ENCODE results near the gene PARM1. TPM values are rescaled to one million over a fixed set of nuclear protein-coding genes. Genes with fewer than 3 reads are reported as not detected.

PARM1 gene
- total and polyA plus RNA-seq, 7 donors: 21.9 to 107 (median 41.7) TPM

- 1 to 2% methylated on average over 45 of the region's 45 CpGs for WGBS, 2 donors
- intact Hi-C loops (cut with DNase I): loop anchor here (5.0 to 10.0 kb wide), 6 partner anchors 62 to 911 kb away; partner anchors contain the start of gene BTC
These were observed 1.3 kb downstream of the PARM1 start for GRCh38 chr4:74934016-74934831.

GRCh38 chr4:74934888-74935287 is 2.0 kb downstream of the PARM1 start:
- peaks cover 0 to 22% (median 13%) of the 10 kb centered on the region in 4 donors for H3K4me1 ChIP-seq
- no peaks in the 10 kb centered on the region for H3K27me3 ChIP-seq
- DNase-seq: no peak
- 32 to 53% methylated on average over 10 of the region's 10 CpGs for WGBS, 2 donors
- intact Hi-C loops (cut with DNase I): loop anchor here (5.0 to 10.0 kb wide), 6 partner anchors 63 to 910 kb away; partner anchors contain the start of gene BTC
- no peak for TF ChIP-seq POLR2AphosphoS5 (IDR thresholded peaks at IDR 0.05)
- no peak for TF ChIP-seq EP300 (IDR thresholded peaks at IDR 0.05)
- TF ChIP-seq CTCF (IDR thresholded peaks at IDR 0.05): no peak
- TF ChIP-seq POLR2A (IDR thresholded peaks at IDR 0.05): no peak
- no peaks in the 10 kb centered on the region for H3K9me3 ChIP-seq
- H3K4me3 ChIP-seq: peak overlapping the region; percentile 53 to 78 (median 72)
- peak overlapping the region in 3 of 4 donors; percentile 77 to 81 (median 79) for H3K27ac ChIP-seq
- no peaks in the 10 kb centered on the region for H3K36me3 ChIP-seq

More at GRCh38 chr4:74934016-74934831, 1.3 kb downstream of the PARM1 start:
- peak overlapping the region; percentile 76 to 81 (median 78) for H3K27ac ChIP-seq
- no peaks in the 10 kb centered on the region for H3K27me3 ChIP-seq
- TF ChIP-seq EP300 (IDR thresholded peaks at IDR 0.05): no peak
- TF ChIP-seq POLR2AphosphoS5 (IDR thresholded peaks at IDR 0.05): peak in 2 of 4 donors; percentile 20 to 21
- peaks cover 0 to 22% (median 13%) of the 10 kb centered on the region in 4 donors for H3K4me1 ChIP-seq
- no peaks in the 10 kb centered on the region for H3K9me3 ChIP-seq
- H3K4me3 ChIP-seq: peak overlapping the region; percentile 53 to 78 (median 72)
- no peak for DNase-seq
- H3K36me3 ChIP-seq: no peaks in the 10 kb centered on the region

GRCh38 chr4:74941123-74941522 is 8.2 kb downstream of the PARM1 start:
- TF ChIP-seq EP300 (IDR thresholded peaks at IDR 0.05): no peak
- TF ChIP-seq POLR2A (IDR thresholded peaks at IDR 0.05): no peak
- no peaks in the 10 kb centered on the region for H3K4me1 ChIP-seq
- H3K27ac ChIP-seq: no peak overlapping the region
- 25 to 58% methylated on average over 3 of the region's 3 CpGs for WGBS, 2 donors
- intact Hi-C loops (cut with DNase I): no loop called here
- no peak overlapping the region for H3K4me3 ChIP-seq
- no peaks in the 10 kb centered on the region for H3K27me3 ChIP-seq
- H3K36me3 ChIP-seq: no peaks in the 10 kb centered on the region
- no peaks in the 10 kb centered on the region for H3K9me3 ChIP-seq
- no peak for DNase-seq

GRCh38 chr4:74942251-74942917 is 9.5 kb downstream of the PARM1 start:
- 87 to 90% methylated on average over 3 of the region's 3 CpGs for WGBS, 2 donors
- no peak overlapping the region for H3K27ac ChIP-seq
- H3K36me3 ChIP-seq: no peaks in the 10 kb centered on the region
- TF ChIP-seq POLR2AphosphoS5 (IDR thresholded peaks at IDR 0.05) (no peak), EP300 (IDR thresholded peaks at IDR 0.05) (no peak), POLR2A (IDR thresholded peaks at IDR 0.05) (no peak), CTCF (IDR thresholded peaks at IDR 0.05) (no peak)
- H3K4me1 ChIP-seq: no peaks in the 10 kb centered on the region
- no peak overlapping the region for H3K4me3 ChIP-seq
- no peaks in the 10 kb centered on the region for H3K9me3 ChIP-seq
- no peaks in the 10 kb centered on the region for H3K27me3 ChIP-seq
- intact Hi-C loops (cut with DNase I): no loop called here
- no peak for DNase-seq

- Histone ChIP-seq H3K27ac (no peak overlapping the region), H3K4me3 (no peak overlapping the region), H3K27me3 (no peaks in the 10 kb centered on the region), H3K36me3 (no peaks in the 10 kb centered on the region), H3K4me1 (no peaks in the 10 kb centered on the region), H3K9me3 (no peaks in the 10 kb centered on the region)
- no peak for TF ChIP-seq CTCF (IDR thresholded peaks at IDR 0.05)
- no peak for TF ChIP-seq POLR2A (IDR thresholded peaks at IDR 0.05)
- TF ChIP-seq POLR2AphosphoS5 (IDR thresholded peaks at IDR 0.05): no peak
- TF ChIP-seq EP300 (IDR thresholded peaks at IDR 0.05): no peak
- DNase-seq: no peak
- intact Hi-C loops (cut with DNase I): no loop called here
- 87 to 95% methylated on average over 3 of the region's 3 CpGs for WGBS, 2 donors
These were observed 10.0 kb downstream of the PARM1 start for GRCh38 chr4:74942918-74943253.
